Measurements from ENCODE around the gene BHLHE41.

BHLHE41 gene

GRCh38 chr12:26124446-26125399 lies at the start of gene BHLHE41:
Gene BHLHE41, minus strand, starts transcription at chr12:26125037. Its CDS starts 258 bp downstream, at chr12:26124779.
- no peak for DNase-seq

GRCh38 chr12:26172946-26173552 lies 48.2 kb upstream of the BHLHE41 start:
- no peak for DNase-seq

DNA sequence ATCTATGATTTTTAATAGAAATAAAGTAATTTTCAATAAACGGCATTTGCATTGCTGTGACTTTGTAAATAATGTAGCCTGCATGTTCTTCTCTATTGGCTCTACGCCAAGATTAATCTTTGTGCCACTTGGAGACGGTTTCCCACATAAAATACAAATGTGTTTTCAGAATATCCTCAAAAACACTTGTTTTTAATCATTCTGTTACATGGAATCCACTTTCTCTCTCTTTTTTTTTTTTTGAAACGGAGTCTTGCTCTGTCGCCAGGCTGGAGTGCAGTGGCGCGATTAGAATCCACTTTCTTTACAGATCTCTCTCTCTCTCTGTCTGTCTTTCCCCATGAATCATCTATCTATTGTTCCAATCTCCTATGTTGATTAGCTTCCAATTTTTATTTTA lies 47.7 kb upstream of the BHLHE41 start:
- no peak for DNase-seq

- no peak for DNase-seq
Measured at GRCh38 chr12:26172013-26172412, 47.2 kb upstream of the BHLHE41 start.

DNA sequence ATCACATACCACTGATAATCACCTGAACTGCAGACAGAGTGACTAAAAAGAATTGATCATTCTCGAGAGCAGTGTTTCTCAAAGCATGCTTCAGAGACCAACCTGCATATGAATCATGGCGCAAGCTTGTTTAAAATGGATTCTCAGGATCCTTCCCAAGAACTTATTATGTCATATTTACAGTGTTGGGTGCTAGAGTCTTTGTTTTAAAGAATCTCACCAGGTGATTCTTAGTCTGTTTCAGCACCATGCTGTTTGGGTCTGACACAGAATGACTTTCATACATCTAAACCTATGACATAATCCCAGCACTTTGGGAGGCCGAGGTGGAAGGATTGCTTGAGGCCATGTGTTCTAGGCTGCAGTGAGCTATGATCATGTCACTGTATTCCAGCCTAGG lies 39.3 kb upstream of the BHLHE41 start:
- no peak for DNase-seq

- DNase-seq = no peak
Measured at GRCh38 chr12:26162905-26163304, 38.1 kb upstream of the BHLHE41 start.

GRCh38 chr12:26162174-26162573 lies 37.3 kb upstream of the BHLHE41 start:
- DNase-seq = no peak

DNA sequence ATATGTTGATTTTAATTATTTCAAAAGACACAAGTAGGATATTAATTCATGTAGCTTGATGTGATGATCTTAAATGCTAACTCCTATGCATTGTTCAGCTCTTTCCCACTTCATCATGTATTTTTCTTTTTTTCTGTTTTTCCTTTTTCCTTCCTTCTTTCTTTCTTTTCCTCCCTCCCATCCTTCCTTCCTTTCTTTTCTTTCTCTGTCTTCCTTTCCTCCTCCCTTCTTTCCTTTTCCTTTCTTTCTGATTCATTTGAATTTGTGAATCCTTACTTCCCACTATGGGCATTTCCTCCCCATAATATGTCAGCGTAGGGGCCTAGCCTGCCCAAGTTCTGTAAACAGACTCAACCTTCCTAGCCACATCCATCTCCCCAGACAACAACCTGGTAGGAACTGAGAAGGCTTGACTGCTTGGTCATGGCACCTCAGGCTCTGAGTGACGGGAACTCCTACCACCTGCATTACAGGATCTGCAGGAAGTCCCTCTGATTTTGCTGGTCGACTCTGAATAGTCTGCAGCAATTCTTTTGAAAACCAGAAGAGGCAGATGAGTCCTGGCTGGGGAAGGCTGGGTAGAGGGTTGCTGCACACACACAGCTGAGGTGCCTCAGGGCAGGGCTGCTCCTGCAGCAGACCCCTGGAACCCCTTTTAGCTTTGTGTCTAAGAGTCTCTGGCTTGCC lies 33.4 kb upstream of the BHLHE41 start:
- DNase-seq = no peak

DNA sequence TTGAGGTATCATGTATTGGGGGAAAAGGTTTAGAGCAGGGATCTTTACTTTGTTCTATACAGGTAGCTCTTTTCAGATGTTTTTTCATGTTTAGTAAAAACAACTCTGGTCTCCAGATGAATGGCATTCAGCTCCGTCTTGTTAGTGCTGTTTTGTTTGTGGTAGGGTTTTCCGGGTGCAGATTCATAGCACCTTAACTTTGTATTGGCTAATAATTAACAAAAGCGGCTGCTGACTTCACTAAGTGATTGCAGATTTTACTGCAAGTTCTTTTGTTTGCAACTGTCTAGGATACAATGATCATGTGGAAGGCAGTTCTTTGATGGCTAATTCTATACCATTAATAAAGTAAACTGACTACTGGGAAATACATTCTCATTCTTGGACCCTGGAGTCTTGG lies 32.2 kb upstream of the BHLHE41 start:
- DNase-seq = no peak

DNA sequence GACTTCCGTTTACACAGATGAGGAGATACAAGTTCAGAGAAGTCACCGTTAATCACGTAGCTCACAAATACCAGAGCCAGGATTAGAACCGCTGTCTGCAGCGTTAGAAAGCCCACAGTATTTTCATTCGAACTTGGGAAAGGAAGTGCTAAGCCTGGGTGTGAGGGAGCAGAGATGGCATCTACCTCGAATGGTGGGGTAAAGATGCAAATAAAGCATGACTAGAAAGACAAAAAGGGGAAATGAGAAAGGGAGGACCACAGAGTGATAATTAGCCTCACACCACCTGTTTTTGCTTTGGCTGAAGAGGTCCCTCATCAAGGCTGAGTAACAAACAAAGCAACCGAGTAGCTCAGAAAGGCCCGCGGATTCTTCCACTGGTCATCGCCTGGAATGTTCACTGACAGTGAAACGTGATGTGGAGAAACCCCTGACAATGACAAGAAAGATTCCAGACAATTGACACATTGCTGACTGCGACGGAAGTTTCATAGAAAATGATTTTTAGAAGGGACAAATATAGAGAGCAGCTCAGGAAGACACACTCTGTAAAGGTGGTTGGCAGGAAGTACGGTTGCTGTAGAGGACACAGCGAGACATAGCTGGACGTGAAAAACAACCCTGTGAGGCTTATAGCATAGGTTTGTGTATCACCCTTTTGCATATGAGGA lies 31.5 kb upstream of the BHLHE41 start:
- no peak for DNase-seq

GRCh38 chr12:26153421-26154154 lies 28.8 kb upstream of the BHLHE41 start:
- no peak for DNase-seq

DNA sequence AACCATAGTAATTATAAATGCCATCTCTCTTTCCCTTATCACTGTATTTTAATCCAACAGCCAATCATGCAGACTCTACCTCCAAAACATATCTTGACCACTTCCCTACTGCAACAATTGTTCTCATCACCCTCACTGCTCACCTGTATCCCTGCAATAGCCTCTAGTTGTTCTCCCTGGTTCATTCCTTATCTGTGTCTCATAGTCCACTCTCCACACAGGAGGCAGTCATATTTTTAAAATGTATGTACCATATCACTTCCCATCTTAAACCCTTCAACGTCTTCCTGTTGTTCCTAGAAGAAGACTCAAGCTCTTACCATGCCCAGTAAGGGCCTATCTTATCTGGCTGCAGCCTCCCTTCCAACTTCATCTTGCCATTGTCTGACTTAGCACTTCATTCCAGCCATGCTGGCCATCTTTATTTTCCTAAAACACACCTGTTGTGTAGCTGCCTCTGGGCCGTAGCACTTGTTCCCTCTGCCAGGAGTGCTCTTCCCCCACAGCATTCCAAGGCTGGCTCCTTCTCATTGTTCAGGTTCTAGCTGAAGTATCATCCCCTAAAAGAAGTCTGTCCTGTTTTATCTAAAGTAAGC lies 27.8 kb upstream of the BHLHE41 start:
- DNase-seq = no peak

DNA sequence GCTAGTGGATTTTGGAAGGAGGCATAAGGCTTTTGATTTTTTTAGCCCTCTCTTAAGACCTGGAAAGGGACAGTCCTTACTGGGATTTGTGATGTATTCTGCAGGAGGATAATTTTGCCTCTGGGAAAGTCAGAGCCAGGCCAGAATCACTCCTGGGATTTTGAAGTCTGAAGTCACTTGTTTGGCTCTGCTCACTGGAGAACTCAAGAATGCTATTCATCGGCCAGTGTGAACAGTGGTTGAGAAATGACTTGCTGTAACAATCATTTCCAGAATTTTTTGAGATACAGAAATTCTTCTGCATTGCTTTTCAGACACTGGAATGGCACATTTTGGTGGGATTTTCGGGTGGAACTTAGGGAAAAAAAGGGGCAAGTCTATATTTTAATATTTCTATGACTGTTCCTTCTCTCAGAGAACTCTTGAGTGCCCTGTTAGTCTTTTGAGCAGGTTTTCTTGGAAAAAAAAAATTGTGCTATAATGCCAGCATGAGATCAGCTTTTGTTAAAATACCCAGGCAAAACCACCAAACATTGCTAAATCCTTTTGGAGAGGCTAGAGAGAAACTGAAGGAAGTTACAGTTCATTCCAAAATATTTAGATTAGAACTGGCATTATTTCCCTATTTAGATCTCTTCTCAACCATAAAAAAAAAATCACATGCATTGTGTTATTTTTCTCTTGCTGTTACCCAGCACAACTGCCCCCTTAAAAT lies 26.1 kb upstream of the BHLHE41 start:
- no peak for DNase-seq

GRCh38 chr12:26149968-26150500 lies 25.2 kb upstream of the BHLHE41 start:
- DNase-seq = no peak

DNA sequence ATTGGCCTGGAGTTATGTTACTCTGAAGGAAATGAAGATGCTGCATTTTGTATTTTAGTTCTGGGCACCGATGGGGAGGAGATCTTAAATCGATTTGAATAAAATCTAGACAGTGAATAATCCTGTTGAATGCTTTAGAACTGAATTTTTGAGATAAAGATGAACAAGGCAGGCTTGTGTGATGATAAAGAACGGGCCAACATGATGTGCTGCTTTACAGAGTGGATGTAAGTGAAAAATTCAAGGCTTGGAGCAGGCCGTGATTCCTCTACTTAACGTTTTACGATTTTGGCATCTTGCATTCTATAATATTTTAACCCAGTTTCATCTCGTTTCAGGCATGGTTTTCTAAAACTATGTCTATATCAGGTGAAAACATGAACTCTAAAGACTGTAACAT lies 23.5 kb upstream of the BHLHE41 start:
- no peak for DNase-seq

- no peak for DNase-seq
Measured at GRCh38 chr12:26143291-26143690, 18.5 kb upstream of the BHLHE41 start.

DNA sequence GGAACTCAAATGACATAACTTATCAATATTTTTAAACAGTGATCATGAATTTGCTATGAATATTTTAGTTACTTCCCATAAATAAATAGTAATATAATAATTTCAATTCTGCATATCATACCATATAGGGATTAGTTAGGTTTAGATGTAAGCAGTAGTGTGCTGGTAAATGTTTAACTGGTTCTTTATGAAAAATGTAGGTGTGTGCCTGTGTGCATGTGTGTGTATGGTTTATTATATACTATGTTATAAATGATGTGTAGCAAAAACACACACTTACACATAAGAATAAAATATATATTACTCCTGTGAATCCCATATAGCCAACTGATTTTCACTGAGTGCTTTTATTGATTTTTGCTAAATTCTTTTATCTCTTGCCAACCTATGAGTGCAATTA lies 14.0 kb upstream of the BHLHE41 start:
- DNase-seq = no peak

GRCh38 chr12:26136688-26137087 lies 11.9 kb upstream of the BHLHE41 start:
- DNase-seq = no peak

GRCh38 chr12:26135571-26135970 lies 10.7 kb upstream of the BHLHE41 start:
- DNase-seq = no peak

DNA sequence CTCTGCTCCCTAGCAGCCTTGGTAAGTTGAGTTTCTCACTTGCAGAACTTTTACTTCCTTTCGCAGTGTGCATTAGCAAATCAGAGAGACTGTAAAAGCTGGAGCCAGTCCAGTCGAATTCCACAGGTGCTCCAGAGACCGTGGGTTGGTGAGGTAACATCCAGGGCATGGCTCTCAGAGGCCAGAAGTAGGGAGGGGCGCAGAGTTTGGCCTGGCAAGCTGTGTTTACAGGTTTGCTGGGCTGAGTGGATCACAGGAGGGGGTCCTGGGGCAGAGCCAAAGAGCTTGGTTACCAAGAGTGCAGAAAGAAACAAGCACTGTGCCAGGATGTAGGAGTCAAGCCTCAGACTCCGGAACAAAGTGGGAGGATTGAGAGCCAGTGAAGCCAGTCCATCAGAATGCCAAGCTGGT lies 10.2 kb upstream of the BHLHE41 start:
- no peak for DNase-seq

DNA sequence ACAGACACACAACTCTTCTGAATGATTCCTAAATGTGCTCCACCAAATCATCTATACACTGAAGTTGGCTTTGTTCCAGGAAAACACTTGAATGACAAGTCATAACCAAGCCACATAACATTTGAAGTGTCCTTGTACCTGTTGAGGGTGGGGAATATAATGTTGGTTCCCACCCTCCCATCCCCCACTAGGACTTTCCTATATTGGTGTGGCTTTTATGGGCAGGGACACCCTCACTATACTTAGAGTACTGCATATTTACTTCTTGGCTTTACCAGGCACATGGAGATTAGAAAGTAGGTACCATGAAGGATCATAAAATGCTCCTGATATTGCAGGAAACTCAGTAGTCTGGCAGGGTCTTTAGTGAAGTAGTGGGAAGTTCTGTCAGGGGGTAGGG lies 9.7 kb upstream of the BHLHE41 start:
- DNase-seq = no peak
